ENCODE results near the gene ST7.

DNA sequence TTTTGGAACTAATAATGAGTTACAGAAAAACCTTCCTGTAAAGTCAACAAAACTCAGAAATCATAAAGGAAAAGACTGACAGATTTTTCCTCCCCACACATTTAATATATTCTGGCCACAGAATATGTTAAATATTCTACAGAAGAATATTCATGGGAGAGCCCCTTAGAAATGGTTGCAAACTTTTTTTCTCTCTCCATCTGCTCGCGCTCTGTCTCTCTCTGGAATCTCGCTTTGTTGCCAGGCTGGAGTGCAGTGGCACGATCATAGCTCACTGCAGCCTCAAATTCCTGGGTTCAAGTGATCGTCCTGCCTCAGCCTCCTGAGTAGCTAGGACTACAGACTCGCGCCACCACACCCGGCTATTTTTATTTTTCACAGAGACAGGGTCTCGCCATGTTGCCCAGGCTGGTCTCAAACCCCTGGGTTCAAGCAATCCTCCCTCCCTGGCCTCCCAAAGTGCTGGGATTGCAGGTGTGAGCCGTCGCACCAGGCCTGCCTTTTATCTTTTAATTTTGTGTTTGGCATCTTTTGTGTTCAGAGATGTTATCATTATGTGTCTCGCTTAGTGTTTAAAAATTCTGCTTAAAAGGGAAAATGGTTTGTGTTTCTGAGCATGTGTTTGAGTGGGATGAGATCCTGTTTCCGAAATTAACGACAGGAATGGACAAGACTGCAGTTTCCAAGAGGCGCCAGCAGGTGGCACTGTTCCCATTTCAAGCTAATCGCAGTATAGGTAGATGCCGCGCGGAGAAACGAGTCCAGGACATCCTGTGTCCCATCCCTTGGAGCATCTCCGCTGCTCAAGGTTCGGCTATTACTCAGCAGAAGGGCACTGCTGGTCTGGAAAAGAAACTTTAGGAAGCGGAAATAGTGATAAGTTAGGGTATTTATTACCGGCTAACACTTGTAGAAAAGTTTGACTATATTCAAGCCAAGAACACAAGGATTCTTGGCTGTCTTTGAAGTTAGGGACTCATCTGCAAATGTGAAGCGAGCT, 23.1 kb upstream of the ST7 start:
- TF ChIP-seq EZH2 (IDR thresholded peaks at IDR 0.05) (no peak), POLR2AphosphoS5 (IDR thresholded peaks at IDR 0.05; ENCODE audit: borderline replicate concordance, low read depth, low read length) (no peak)

All from SK-N-MC (cell line).